GM13977 (cell line): ENCODE measurements around the gene INTS1.

ENCODE experiments used
- DNase-seq: peaks from one replicate; pipeline ENCODE4 v3.0.0; 2012; ENCODE audit warnings: low spot score
- in situ Hi-C: fragments of 300-500 bp; cut with MboI; formaldehyde crosslinking; loops from one replicate; pipeline ENCODE4 v1.12.0; 2022; ENCODE audit warnings: low sequenced_read_pairs, low pct_unique_long_range_greater_than_20kb, mixed read lengths, inconsistent platforms; ENCODE audit not compliant: unreplicated experiment
- TF ChIP-seq, protein P1 (sequence below): IDR thresholded peaks from 2 replicates; pipeline ENCODE4 v1.5.1; 2012; ENCODE audit warnings: mild to moderate bottlenecking, control low read depth; ENCODE audit not compliant: insufficient read depth; ENCODE audit errors: extremely low read depth, missing control alignments

Gene INTS1

GRCh38 chr7:1512781-1513656, 8.8 kb upstream of the INTS1 start:
- in situ Hi-C loops = no loop called here
- DNase-seq = no peak
- TF ChIP-seq, protein P1, sequence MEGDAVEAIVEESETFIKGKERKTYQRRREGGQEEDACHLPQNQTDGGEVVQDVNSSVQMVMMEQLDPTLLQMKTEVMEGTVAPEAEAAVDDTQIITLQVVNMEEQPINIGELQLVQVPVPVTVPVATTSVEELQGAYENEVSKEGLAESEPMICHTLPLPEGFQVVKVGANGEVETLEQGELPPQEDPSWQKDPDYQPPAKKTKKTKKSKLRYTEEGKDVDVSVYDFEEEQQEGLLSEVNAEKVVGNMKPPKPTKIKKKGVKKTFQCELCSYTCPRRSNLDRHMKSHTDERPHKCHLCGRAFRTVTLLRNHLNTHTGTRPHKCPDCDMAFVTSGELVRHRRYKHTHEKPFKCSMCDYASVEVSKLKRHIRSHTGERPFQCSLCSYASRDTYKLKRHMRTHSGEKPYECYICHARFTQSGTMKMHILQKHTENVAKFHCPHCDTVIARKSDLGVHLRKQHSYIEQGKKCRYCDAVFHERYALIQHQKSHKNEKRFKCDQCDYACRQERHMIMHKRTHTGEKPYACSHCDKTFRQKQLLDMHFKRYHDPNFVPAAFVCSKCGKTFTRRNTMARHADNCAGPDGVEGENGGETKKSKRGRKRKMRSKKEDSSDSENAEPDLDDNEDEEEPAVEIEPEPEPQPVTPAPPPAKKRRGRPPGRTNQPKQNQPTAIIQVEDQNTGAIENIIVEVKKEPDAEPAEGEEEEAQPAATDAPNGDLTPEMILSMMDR = no peak

GRCh38 chr7:1511444-1512422, 7.5 kb upstream of the INTS1 start:
- DNase-seq = no peak
- TF ChIP-seq, protein P1 = no peak
- in situ Hi-C loops = no loop called here

DNA sequence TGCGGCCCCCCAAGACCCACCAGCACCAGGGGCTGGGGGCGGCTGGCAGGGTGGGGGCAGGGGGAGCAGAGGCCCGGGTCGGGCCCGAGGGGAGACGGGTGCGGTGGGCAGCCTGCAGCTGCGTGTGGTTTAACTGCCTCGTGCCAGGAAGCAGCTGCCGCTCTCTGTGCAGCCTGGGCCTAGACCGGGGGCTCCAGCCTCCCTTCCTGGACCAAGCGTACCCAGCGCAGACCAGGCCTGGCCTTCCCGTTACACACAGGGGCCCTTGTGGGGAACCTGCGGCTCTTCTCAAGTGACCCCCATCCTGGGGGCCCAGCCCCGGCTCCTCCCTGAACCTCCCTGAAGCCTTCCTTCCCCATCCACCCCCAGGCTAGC, 6.6 kb upstream of the INTS1 start:
- in situ Hi-C loops = no loop called here
- DNase-seq = no peak
- TF ChIP-seq, protein P1 = no peak

- no peak for DNase-seq
- in situ Hi-C loops = no loop called here
Observed at GRCh38 chr7:1509226-1509625, 5.0 kb upstream of the INTS1 start.

DNA sequence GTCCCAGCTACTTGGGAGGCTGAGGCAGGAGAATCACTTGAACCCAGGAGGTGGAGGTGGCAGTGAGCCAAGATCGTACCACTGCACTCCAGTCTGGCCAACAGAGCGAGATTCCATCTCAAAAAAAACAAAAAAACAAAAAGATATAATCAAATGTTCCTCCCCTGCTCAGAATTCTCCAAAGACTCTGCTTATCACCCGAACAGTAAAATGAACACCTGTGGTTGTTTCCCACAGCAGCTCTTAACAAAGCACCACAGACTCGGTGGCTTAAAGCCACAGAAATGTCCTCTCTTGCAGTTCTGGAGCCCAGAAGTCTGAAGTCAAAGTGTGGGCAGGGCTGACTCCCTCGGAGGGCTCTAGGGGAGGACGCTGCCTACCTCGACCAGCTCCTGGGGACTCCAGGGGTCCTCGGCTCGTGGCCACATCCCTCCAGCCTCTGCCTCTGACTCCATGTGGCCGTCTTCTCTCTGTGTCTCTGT, 4.1 kb upstream of the INTS1 start:
- in situ Hi-C loops = no loop called here
- TF ChIP-seq, protein P1 = no peak
- no peak for DNase-seq

More at GRCh38 chr7:1509226-1509625, 5.0 kb upstream of the INTS1 start:
- TF ChIP-seq, protein P1 = no peak
